ENCODE results near the gene APPL2. TPM values are rescaled to one million over a fixed set of nuclear protein-coding genes. Genes with fewer than 3 reads are reported as not detected.

The APPL2 gene
- total and polyA plus RNA-seq, 2 of the 13 experiments (the other 11 are each of a cell fraction or from before 2014, with no cell fraction given): 9.9 to 11.1 TPM

GRCh38 chr12:105280966-105281693, 45.2 kb upstream of the APPL2 start (continued):
- no peak for TF ChIP-seq ZNF646 (CRISPR knock-in tag; IDR thresholded peaks at IDR 0.05)

GRCh38 chr12:105279460-105280056, 43.6 kb upstream of the APPL2 start:
- no peak overlapping the region for H3K4me3 ChIP-seq (replicated peaks in 1 of 3; ENCODE audit: insufficient read depth in 1 of 3, low read depth in 2 of 3, low read length in 3 of 3)
- no peak overlapping the region for H2AFZ ChIP-seq (ENCODE audit: low read length)
- H3K9me3 ChIP-seq (ENCODE audit: low read length): no peaks in the 10 kb centered on the region
- H3K9ac ChIP-seq (ENCODE audit: insufficient read depth, low read depth, low read length): no peak overlapping the region
- BruUV-seq (replicated peaks): no TSS peak
- no peaks in the 10 kb centered on the region for H3K27me3 ChIP-seq (ENCODE audit: control insufficient read depth in 1 of 2, insufficient read depth in 2 of 2, low read length in 2 of 2)
- H3K4me2 ChIP-seq (ENCODE audit: low read depth, low read length): no peak overlapping the region
- intact Hi-C loops (cut with micrococcal nuclease; ENCODE audit: unreplicated experiment): loop anchor here (2.0 kb wide), 1 partner anchor 103 kb away; no protein-coding TSS in a partner anchor
- ChIA-PET POLR2A (no interaction called here), CTCF (ENCODE audit: low intra/inter-chr PET ratio, low total read pairs) (interaction anchor here (1.4 kb wide), 1 partner anchor 104 kb away, joined by 6 read pairs; no protein-coding TSS in a partner anchor)
- no peaks in the 10 kb centered on the region for H3K36me3 ChIP-seq (replicated peaks in 1 of 2; ENCODE audit: control insufficient read depth in 1 of 2, insufficient read depth in 2 of 2, low read length in 2 of 2)
- peak; percentile 22 for DNase-seq (ENCODE audit: low spot score)
- H3K27ac ChIP-seq (ENCODE audit: extremely low read length, insufficient read depth, low read length): no peak overlapping the region
- in situ Hi-C loops (cut with HindIII; ENCODE audit: extremely low pct_ligation_motif_present, low pct_unique_long_range_greater_than_20kb): loop anchor here (5.0 kb wide), 1 partner anchor 103 kb away; no protein-coding TSS in a partner anchor
- WGBS (ENCODE audit: low lambda C conversion rate): 74% methylated on average over 4 of the region's 6 CpGs
- no peaks in the 10 kb centered on the region for H4K20me1 ChIP-seq (ENCODE audit: insufficient read depth, low read length)
- no peak for TF ChIP-seq ZNF691 (CRISPR knock-in tag; IDR thresholded peaks at IDR 0.05; ENCODE audit: borderline replicate concordance, low read depth)
- peak; percentile 62 for TF ChIP-seq STAG1 (CRISPR knock-in tag; IDR thresholded peaks at IDR 0.05)
- TF ChIP-seq ATF4 (CRISPR knock-in tag; IDR thresholded peaks at IDR 0.05): no peak
- peak; percentile 46 for TF ChIP-seq SMC3 (IDR thresholded peaks at IDR 0.05; ENCODE audit: low read length)
- TF ChIP-seq CTCF (CRISPR knock-in tag; IDR thresholded peaks at IDR 0.05): peak; percentile 54
- no peak for TF ChIP-seq ESRRA (CRISPR knock-in tag; IDR thresholded peaks at IDR 0.05; ENCODE audit: low read depth)
- no peak for TF ChIP-seq EEA1 (CRISPR knock-in tag; IDR thresholded peaks at IDR 0.05; ENCODE audit: borderline replicate concordance)
- no peak for TF ChIP-seq FOSL2 (CRISPR knock-in tag; IDR thresholded peaks at IDR 0.05)
- TF ChIP-seq MAFF (IDR thresholded peaks at IDR 0.05; ENCODE audit: low read depth, low read length): no peak
- ATAC-seq: peak; percentile 58
- no peaks in the 10 kb centered on the region for H3K79me2 ChIP-seq (ENCODE audit: insufficient read depth, low read length)
- FAIRE-seq: peak; percentile 53
- H3K4me1 ChIP-seq (ENCODE audit: insufficient read depth, low read length): peaks cover 40% of the 10 kb centered on the region
